DMS53 treated with DMSO at 0.1 percent for 48 hours (cell line): Measurements from ENCODE around the gene PLD5.
A peak's percentile ranks its signal among the peaks of the same experiment; 100 is the strongest.
"Not testable (repeated sequence)": the region's sequence is repeated elsewhere in the genome, so short reads cannot be mapped to it uniquely, and the experiment has no call there.

Source experiments
- DNase-seq: peaks from one replicate; lab custom pipeline; 2025; ENCODE audit not compliant: unreplicated experiment; lab: John Stamatoyannopoulos, UW

Gene PLD5

DNA sequence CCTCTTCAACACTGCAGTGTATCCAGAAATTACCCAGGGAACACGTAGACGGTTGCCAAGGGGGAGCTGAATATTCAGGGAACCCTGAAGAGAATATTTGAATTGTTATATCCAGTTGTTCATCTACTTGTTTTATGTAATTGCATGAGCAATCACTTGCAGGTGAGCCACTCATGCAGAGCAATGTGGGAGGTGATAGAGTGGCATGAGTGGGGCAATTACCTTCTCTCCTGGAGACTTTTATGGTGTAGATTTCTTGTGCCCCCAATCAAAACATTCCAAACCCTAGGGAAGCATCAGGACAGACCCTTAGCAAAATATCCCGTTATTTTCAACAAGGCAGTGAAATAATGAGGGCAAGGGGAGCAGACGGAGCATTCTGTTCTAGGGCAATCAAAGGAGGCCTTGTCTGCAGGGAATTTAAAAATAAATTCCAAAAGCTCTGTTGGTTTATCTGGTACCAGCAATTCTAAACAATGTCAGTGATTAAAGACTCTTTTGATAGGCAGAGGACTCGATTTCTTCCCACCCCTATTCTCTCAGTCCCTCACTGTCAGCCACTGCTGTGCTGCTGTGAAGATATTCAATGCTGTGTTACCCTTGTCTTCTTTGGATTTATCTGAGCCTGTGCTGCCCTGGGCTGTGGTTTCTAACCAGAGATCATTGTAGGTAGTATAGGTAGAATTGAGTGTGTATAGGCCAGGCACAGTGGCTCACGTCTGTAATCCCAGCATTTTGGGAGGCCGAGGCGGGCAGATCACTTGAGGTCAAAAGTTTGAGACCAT is 345.4 kb downstream of the PLD5 start:
- no peak for DNase-seq

GRCh38 chr1:242178436-242178835 is 346.1 kb downstream of the PLD5 start:
- no peak for DNase-seq

DNA sequence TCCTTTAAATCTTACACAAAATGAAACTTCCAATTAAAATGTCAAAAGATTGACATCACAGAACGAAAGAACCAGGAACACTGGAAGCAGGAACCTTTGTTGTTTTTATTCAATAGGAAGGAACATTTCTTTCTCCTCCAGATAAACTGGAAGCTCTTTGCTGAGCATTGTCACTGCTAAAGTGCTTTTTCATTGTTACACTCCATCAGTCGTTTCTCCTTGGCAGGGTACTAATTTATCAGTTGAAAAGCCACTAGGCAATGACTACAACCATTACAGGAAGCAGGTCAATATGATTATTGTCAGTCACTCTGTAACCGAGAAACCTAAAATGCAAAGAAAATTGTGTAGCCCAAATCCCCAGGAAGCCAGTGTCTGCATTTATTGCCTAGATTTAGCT is 362.4 kb downstream of the PLD5 start:
- DNase-seq: no peak

DNA sequence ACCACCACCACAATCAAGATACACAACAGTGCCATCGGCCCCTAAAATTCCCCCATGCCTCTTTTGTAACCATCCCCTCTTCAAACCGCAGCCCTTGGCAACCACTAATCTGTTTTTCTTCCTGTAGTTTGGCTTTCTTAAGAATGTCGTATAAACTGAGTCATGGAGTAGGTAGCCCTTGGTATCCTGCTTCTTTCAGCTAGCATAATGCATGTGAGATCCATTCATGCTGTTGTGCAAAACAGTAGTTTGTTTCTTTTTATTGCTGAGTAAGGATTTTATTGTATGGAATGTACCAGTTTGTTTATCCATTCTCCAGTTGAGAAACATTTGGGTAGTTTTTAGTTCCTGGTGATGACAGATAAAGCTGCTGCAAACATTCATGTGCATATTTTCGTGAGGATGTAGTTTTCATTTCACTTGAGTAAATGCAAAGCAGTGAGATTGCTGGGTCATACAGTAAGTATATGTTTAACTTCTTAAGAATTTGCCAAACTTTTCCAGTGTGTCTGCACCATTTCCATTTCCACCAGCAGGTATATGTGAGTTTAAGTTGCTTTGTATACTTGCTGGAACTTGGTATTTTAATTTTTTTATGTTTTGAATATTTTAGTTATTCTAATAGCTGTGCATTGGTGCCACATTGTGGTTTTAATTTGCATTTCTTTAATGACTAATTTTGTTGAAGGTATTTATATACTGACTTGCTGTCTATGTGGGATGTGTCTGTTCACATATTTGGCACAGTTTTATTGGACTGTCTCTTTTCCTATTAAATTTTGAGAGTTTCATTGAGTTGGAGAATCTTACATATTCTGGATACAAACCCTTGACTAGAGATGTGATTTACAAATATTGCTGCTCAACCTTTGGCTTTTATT is 377.2 kb downstream of the PLD5 start:
- no peak for DNase-seq

GRCh38 chr1:242146652-242147051 is 377.8 kb downstream of the PLD5 start:
- no peak for DNase-seq

GRCh38 chr1:242140836-242141235 is 383.7 kb downstream of the PLD5 start:
- no peak for DNase-seq

GRCh38 chr1:242139986-242140385 is 384.5 kb downstream of the PLD5 start:
- DNase-seq: no peak

DNA sequence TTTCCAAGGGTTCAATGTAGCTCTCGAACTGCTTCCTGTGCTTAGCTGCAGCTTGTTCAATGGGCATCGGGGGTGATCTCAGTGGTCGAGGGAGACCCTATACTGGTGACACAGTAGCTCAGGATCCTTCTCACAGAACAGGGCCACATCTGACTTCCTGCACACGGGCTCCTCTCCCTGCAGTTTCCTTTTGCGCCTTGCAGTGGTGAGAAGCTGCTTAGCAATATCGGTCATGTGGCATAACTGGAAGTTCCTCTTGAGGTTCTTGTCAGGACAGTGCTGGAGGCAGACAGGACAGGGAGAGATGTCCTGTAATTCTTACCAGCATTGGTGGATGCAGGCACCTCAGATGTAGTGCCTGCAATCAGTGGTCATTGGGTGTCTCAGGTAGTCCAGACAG is 385.1 kb downstream of the PLD5 start:
- no peak for DNase-seq

GRCh38 chr1:242133796-242134195 is 390.7 kb downstream of the PLD5 start:
- no peak for DNase-seq

- DNase-seq: no peak
Observed at GRCh38 chr1:242133351-242133750, 391.1 kb downstream of the PLD5 start.

GRCh38 chr1:242132121-242132817 is 392.2 kb downstream of the PLD5 start:
- no peak for DNase-seq

- DNase-seq: peak; percentile 9
Observed at GRCh38 chr1:242128951-242129502, 395.5 kb downstream of the PLD5 start.

GRCh38 chr1:242120432-242120831 is 404.1 kb downstream of the PLD5 start:
- DNase-seq: no peak

GRCh38 chr1:242100921-242101320 is 423.6 kb downstream of the PLD5 start:
- no peak for DNase-seq

DNA sequence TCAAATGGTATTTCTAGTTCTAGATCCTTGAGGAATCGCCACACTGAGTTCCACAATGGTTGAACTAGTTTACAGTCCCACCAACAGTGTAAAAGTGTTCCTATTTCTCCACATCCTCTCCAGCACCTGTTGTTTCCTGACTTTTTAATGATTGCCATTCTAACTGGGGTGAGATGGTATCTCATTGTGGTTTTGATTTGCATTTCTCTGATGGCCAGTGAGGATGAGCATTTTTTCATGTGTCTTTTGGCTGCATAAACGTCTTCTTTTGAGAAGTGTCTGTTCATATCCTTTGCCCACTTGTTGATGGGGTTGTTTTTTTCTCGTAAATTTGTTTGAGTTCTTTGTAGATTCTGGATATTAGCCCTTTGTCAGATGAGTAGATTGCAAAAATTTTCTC is 427.2 kb downstream of the PLD5 start:
- not testable (repeated sequence) for DNase-seq

GRCh38 chr1:242093116-242093515 is 431.4 kb downstream of the PLD5 start:
- no peak for DNase-seq

- DNase-seq: no peak
Observed at GRCh38 chr1:242089911-242090310, 434.6 kb downstream of the PLD5 start.

- DNase-seq: no peak
Observed at GRCh38 chr1:242088875-242089274, 435.6 kb downstream of the PLD5 start.

DNA sequence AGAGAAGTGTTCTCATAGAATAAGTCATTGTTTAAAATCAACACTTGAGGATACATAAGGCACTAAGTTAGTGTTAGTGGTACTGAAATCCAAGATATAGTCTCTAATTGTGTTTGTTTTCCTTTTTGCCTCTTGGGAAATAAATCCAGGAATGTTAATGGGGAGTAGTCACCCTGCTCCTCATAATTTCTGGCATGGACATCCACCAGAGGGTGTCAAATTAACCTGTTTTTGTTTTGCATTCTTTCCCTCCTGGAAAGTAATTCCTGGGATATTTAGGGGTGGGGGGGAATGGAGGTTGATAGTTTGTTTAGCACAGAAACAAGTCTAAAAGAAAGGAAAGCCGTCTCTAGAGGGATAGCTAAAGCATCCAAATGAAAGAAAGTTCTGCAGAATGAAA is 437.8 kb downstream of the PLD5 start:
- no peak for DNase-seq

- no peak for DNase-seq
Observed at GRCh38 chr1:242086093-242086492, 438.4 kb downstream of the PLD5 start.

DNA sequence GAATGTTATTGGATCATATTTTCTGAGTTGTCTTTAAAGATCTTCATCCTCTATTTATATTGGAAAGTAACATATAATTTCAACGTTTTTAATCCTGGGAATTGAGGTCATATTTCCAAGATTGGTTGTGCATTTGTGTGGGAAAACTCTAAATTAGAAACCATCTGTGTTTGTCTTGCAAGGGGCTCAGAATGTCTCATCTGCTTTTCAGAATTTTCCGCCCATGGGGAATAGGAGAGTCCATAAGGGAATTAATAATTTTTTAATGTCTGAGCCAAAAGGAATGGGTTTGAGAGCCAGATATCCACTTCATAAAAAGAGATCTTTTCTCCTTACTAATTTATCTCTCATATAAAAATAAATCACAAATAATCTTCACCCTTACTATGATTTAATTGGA is 440.8 kb downstream of the PLD5 start:
- no peak for DNase-seq
